HG03469 (cell line): Measurements from ENCODE around the gene CD34.
A peak's percentile ranks its signal among the peaks of the same experiment; 100 is the strongest.

Experiments
- ATAC-seq: cut with Tn5 transposase; IDR thresholded peaks from one replicate; pipeline ENCODE4 v1.9.1; 2021; ENCODE audit warnings: mild to moderate bottlenecking, moderate library complexity, moderate number of reproducible peaks; ENCODE audit not compliant: unreplicated experiment

Gene CD34

DNA sequence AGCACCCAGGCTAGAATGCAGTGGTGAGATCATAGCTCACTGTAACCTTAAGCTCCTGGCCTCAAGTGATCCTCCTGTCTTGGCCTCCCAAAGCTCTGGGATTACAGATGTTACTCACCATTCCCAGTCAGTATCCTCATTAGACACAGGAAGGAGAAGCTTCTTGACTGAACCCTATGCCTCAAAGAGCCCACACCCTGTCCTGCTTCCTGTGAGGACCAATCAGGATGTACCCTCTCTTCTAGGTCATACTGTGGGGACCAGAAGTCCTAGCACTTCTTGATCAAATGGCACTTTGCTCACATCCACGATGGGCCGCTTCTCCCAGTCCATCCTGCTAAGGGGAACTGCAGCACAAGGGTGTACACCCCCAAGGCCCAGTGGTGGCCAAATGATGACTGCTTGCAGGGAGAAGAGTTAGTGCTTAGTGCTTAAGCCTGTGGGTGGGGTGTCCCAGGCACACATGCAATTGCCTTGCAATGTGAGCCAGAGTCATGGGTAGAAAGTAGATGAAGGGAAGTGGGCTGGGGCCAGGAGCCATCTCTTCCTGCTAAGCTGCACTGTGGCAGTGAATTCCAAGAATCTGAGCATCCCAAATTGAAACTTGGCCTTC is 9.8 kb downstream of the CD34 start:
- ATAC-seq: no peak

DNA sequence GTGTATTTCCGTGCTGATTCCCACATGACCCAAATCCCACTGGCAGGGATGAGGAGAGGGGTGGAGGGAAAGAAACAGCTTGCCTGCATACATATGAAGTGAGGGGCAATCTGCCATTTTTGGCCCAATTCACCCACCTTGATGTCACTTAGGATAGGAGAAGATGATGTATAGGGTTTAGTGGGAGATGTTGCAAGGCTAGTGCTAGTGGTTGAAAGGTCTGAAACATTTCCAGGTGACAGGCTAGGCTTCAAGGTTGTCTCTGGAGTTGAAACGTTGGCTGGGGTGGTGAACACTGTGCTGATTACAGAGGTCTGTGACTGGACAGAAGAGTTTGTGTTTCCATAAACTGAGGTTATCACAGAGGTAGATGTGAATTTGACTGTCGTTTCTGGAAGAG is 12.1 kb downstream of the CD34 start:
- no peak for ATAC-seq

DNA sequence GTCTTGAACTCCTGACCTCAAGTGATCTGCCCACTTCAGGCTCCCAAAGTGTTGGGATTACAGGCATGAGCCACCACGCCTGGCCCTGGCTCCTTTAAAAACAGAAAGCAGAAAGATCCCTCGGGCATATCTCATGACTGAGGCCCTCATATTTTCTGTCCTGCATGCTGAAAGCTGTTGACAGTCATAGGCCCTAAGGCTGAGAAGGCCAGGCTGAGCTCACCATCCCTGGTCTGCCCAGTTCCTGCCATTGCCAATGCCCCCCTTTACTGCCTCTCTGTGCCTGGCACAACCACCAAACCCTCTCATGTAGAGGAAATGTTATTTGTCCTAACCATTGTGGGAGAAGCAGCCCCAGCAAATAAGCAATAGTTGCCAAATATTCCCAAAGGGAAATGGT is 12.7 kb downstream of the CD34 start:
- no peak for ATAC-seq

DNA sequence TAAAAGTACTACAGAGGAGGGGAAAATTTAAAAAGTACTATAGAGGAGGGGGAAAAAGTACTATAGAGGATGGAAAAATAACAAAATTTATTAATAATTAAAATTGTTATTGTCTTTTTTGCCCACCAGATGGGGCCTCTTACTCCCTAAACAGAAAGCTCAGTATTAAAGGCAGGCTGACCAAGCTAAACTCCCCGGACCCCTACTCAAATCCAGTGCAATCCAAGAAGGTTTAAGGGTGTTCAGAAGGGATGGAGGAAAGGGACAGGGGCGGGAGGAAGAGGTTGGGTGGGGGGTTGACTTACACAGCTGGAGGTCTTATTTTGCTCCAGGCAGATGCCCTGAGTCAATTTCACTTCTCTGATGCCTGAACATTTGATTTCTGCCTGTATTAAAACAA is 13.7 kb downstream of the CD34 start:
- ATAC-seq: no peak

DNA sequence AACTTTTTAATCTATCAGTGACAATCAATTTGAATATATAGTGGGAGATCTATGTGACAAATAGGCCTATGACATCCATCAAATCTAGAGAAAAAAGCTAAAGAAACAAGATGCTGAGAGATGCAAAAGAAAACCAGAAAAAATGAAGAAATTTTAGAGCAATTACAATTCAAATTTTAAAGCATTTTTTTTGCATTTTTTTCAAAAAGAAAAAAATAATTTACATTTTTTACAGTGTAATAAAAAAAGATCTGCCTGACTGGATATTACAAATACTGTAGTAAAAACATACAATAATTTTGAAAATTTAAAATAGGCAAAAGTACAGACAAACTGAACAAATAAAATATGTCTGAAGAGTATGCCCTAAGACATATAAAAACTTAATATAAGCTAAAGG is 14.4 kb downstream of the CD34 start:
- no peak for ATAC-seq

DNA sequence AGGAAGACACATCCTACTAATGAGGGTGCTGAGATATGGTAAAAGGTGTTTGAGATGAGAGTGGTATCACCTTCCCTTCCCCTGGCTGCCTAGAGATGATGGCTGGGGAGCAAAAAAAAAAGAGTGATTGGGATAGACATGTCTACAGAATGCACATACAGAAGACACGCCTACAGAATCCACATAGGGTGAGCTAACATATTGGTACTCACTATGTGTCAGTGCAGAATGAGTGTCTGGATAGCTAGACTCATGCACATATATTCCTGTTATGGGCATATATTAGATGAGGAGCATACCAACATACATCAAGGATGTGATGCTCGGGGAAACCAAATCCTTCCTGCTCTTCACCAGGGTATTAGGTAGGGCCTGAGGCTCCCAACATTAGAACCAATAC is 16.2 kb downstream of the CD34 start:
- ATAC-seq: no peak

DNA sequence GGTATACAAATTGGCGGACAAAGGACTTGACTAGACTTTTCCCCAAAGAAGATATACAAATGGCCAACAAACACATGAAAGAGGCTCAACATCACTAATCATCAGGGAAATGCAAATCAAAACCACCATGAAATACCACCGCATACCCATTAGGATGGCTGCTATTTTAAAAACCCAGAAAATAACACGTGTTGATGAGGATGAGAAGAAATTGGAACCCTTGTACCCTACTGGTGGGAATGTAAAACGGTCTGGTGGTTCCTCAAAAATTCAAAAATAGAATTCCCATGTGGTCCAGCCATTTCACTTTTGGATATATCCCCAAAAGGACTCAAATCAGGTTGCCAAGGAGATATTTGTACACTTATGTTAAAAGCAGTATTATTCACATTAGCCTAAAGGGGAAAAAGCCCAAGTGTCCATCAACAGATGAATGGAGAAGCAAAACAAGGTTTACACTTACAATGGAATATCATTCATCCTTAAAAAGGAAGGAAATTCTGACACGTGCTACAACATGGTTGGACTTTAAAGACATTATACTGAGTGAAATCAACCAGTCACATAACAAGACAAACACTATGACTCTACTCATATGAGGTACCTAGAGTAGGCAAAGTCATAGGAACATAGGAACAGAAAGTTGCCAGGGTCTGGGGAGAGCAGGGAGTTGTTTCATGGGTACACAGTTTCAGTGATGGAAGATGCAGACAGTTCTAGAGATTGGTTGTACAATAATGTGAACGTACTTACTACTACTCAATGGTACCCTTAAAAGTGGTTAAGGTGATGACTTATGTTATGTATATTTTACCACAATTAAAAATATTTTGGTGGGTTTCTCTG is 17.0 kb downstream of the CD34 start:
- ATAC-seq: no peak

DNA sequence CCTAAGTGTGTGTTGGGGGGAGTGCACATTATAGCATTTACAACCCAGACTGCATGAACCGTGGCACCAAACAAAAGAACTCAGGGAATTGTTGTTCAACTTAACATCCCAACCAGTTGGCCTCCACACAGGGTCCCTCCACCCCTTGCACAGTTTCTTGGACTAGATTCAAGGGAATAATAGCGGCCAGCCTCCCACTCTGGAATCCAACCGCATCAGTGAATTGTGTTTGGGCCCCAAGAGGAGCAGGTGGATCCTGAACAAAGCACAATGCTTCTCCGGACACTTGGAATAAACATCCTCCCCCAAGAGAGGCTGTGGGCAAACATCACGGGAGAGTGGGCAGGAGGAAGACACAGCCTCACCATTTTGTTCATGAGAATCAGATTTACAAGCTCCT is 18.2 kb downstream of the CD34 start:
- ATAC-seq: no peak

DNA sequence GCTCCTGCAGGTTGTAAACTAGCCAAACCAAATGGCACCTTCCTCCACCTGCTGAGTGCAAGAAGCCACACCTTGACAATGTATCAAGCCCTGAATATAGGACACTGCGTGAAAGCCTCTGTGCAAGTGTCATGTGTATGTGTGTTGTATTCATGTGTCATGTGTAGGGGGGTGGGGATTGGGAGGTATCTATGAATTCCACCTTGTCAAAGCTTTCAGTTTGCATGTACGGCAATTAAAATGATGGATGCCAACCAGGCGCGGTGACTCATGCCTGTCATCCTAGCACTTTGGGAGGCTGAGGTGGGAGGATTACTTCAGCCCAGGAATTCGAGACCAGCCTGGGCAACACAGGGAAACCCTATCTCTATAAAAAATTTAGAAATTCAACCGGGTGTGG is 19.8 kb downstream of the CD34 start:
- ATAC-seq: no peak

DNA sequence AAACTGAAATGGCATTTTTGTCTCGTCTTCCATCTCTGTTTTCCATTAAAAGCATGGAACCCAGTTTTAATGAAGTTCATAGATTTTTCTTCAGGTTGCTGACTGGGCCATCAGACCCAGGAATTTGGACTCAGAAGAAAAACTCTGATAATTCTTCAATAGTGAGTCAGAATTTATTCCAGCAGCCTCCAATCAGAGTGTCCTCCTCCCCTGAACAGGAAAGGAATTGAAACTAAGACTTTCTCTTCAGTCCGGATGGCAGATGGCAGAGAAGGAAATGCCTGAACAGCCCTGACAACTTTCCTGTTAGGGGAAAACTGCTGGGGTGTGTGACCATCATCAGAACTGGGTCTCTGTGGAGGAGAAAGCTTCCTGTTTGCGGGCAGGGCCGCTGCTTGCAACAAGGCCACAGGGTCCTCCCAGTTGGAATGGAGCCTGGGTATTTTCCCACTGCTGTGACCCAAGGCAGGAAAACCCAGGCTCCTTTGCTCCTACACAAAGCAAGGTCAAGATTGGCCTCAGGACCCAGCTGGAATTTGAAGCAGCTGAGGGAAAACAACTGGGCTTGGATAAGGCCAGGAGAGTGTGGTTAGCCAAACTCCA is 20.7 kb downstream of the CD34 start:
- no peak for ATAC-seq

DNA sequence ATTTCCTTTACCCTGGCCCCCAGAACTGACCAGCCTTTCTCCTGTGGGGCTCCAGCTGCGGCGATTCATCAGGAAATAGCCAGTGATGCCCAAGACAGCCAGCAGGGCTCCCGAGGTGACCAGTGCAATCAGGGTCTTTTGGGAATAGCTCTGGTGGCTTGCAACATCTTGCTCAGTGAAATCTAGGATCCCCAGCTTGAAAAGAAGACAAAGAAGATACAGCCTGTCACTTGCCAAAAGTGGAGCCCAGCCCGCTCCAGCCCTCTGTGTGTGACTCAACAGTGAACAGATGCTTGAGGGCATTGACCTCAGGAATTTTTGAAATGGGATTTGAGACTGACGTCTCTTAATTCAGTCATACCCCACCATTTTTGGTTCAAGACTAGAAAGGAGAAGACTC is 22.3 kb downstream of the CD34 start:
- ATAC-seq: no peak

DNA sequence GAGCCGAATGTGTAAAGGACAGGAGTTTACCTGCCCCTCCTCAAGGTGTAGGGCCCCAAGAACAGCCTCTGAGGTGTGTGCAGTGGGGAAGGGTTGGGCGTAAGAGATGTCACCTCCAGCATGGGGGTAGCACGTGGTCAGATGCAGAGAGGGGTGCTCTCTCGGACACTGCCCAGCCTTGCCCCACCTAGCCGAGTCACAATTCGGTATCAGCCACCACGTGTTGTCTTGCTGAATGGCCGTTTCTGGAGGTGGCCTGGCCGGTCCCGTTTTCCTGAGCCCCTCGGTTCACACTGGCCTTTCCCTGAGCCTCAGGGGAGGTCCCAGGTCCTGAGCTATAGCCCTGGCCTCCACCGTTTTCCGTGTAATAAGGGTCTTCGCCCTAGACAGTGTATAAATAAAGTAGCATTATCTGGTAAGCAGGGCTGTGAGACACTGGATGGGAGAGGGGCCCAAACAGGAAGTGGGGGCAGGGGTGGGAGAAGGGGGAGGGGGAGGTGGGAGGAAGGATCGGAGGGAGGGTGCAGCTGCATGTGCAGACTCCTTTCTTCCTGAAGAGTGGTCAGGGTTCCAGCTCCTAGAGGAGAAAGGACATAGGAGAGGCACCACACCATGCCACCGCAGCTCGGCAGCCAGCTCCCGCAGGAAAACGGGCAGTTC is 23.3 kb downstream of the CD34 start:
- ATAC-seq: no peak

DNA sequence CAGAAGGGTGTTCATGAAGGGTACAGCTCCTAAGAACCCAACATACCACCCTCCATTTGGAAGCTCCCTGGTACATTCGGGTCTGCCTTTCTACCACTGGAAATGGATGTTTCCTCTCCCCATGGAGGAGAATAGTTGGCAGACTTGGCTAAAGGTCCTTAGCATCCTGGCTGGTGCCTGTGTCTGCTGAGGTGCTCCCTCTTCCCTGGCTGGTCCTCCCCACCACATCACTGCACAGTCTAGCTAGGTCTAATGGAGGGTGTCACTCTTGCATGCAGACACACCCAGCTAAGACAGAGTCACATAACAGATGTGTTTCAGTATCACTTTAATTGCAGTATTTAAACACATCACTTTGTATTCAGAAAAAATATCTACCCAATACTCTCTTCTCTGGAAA is 24.7 kb downstream of the CD34 start:
- ATAC-seq: no peak

DNA sequence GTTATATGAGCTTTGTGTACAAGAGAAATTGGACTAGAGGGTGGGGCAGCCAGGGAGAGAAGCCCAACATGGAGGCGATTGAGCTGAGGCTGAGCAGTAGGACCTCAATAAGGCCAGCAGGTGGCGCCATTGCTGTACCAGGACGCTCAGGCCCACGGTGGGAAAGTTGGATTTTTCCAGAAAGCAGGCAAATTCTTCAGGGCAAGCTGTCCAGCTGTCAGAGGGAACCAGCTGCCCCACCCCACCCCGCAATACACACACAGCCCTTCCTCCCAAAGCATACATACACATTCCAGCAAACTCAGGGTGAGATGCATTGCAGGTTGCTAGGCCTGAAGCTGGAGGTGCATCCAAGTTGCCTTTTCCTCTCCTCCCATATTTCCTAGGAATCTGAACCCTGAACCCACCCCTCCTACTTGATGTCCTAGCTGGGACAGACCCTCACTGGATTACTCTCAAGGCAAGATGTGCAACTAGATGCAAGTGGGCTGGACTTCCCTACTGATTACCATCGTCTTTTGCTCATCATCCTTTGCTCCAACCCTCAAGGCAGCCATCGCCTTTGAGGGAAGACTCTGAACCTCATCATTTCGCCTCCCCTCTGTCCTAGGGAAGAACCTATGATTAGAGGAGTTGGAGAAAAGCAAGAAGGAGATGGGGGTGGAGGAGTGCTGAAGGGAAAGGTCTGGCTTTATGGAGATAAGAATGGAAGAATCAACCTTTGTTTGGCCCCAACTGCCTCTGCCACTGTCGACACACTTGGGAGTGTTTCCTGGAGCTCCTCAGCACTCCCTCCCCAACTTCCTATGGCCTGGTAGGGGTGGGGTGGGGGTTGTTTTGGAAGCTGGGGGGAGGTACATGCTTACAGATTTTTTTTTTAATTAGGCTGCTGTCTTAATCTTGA is 25.5 kb downstream of the CD34 start:
- ATAC-seq: no peak

DNA sequence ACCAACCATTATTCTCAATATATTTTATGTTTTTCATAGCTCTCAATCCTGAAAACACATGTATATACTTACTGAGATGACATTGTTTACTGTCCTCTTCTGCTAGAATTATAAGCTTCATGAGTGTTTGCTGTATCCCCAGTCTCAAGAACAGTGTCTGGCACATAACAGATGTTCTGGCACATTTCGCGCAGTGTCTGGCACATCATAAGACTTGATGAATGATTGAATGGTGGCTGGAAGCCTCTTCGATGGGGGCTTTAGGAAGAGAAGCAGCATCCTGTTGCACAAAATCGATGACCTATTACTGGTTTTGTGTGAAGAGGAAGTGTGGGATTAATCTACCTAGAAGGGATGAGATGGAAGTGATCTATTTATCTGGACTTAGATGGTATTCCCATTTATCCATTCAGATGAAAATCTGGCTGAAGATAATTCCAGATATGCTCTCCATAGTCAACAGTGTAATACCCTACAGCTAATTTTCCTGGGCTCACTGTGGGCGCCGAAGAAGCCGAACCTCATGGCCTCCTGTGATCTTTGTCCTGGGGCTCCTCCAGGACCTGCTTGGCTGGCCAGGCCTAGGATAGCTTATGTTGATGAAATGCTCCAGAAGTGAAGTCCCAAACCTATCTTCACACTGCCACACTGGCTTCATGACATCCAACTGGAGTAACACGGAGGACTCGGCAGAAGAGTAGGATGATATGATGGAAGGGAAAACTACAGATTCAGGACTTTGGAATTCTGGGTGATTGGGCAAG is 26.5 kb downstream of the CD34 start:
- ATAC-seq: no peak

DNA sequence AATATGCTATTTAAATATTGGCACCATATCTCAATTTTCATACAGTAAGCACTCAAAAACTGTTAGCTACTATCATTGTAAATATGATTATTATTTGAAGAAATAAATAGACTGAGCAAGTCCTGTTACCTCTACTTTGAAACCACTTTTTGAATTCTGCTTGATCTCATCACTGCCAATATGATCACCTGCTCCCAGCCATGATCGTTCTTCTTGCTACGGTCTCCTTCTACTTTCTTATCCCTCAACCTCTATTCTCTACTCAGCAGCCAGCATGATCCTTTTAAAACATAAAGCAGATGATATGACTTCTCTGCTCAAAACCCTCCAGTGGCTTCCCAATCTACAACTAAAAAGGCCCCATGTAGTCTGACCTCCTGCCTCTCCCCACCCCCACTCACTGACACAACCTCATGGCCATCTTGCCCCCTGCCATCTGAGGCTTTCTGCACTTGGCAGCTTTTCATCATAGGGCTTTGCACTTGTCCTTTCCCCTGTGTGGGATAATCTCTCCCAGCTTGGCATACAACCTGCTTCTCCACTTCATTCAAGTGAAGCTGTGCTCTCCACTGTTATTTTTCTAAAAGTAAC is 27.2 kb downstream of the CD34 start:
- ATAC-seq: no peak

DNA sequence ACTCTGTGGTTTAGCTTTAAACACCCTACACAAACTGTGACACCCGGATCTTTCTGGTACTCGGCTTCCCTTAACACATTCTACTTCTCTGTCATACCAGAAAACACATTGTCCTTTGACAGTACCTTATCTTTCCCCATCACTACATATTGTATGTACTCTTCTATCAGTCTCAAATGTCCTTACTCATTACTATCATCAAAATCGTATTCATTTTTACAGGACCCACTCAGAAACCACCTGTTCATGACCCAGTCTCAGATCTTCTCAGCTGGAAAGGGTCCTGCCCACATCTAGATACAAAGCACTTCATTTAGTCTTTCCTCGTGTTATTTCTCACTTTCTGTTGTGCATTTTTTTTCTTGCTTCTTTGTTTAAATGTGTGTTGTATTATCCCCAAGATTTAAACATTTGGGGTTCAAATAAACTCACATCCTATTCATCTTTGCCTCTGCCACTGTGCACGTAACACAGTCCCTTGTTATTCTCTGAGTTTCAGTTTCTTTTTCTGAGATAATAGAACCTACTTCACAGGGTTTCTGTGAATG is 27.7 kb downstream of the CD34 start:
- peak; percentile 39 for ATAC-seq

DNA sequence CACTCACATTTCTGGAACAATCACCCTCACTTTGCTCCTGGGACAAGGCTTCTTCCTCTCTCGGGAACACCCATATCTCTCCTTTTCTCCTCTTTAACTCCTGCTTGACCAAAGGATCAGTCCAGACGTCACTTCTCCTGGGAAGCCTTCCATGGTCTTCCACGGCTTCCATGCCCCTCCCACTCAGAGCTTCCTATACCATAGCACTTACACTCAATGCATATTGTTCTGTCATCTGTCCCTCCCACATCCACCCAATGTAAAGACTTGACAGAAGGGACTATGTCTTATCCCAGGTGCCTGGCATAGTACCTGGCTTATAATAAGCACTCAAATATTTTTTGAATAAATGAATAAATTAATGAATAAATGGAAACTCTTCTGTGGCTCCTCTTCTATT is 28.2 kb downstream of the CD34 start:
- no peak for ATAC-seq

DNA sequence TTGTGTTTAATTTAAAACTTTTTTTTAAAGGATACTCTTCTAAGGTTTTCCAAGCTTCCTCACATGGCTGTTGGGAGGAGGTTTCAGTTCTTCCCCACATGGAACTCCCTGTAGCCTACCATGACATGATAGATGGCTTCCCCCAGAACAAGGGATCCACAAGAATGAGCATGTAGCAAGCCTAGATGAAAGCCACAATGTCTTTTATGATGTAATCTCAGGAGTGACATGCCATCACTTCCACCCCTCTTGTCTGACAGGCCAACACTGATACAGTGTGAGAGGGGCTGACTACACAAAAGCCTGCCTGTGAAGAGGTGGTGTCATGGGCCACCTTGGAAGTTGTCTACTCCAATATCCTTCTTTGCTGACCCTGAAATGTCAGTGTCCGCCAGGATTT is 32.0 kb downstream of the CD34 start:
- ATAC-seq: no peak
